ENCODE results near the gene CCDC181.
"Not testable (repeated sequence)": the region's sequence is repeated elsewhere in the genome, so short reads cannot be mapped to it uniquely, and the experiment has no call there.

Gene CCDC181

GRCh38 chr1:169427081-169427641 is at the start of gene CCDC181:
CCDC181 (minus strand) TSS chr1:169427474; CDS start chr1:169424927, 2,547 bp downstream.
- DNase-seq (ENCODE audit: low spot score): peak; percentile 66

GRCh38 chr1:169475806-169476387 is 48.6 kb upstream of the CCDC181 start:
- no peak for DNase-seq (ENCODE audit: low spot score)

- no peak for DNase-seq (ENCODE audit: low spot score)
These were observed 47.2 kb upstream of the CCDC181 start for GRCh38 chr1:169474302-169474995.

GRCh38 chr1:169473347-169473746 is 46.1 kb upstream of the CCDC181 start:
- DNase-seq (ENCODE audit: low spot score): no peak

- DNase-seq (ENCODE audit: low spot score): no peak
These were observed 45.5 kb upstream of the CCDC181 start for GRCh38 chr1:169472738-169473137.

GRCh38 chr1:169468982-169469381 is 41.7 kb upstream of the CCDC181 start:
- no peak for DNase-seq (ENCODE audit: low spot score)

- no peak for DNase-seq (ENCODE audit: low spot score)
These were observed 39.3 kb upstream of the CCDC181 start for GRCh38 chr1:169466259-169467230.

- DNase-seq (ENCODE audit: low spot score): no peak
These were observed 38.0 kb upstream of the CCDC181 start for GRCh38 chr1:169465281-169465680.

GRCh38 chr1:169462385-169462784 is 35.1 kb upstream of the CCDC181 start:
- no peak for DNase-seq (ENCODE audit: low spot score)

- DNase-seq (ENCODE audit: low spot score): no peak
These were observed 34.2 kb upstream of the CCDC181 start for GRCh38 chr1:169461390-169462000.

GRCh38 chr1:169460191-169460833 is 33.0 kb upstream of the CCDC181 start:
- DNase-seq (ENCODE audit: low spot score): no peak

- no peak for DNase-seq (ENCODE audit: low spot score)
These were observed 30.2 kb upstream of the CCDC181 start for GRCh38 chr1:169457443-169457842.

- no peak for DNase-seq (ENCODE audit: low spot score)
These were observed 28.8 kb upstream of the CCDC181 start for GRCh38 chr1:169456029-169456428.

- DNase-seq (ENCODE audit: low spot score): no peak
These were observed 25.6 kb upstream of the CCDC181 start for GRCh38 chr1:169452921-169453320.

- DNase-seq (ENCODE audit: low spot score): no peak
These were observed 24.0 kb upstream of the CCDC181 start for GRCh38 chr1:169451218-169451824.

GRCh38 chr1:169443923-169444322 is 16.6 kb upstream of the CCDC181 start:
- no peak for DNase-seq (ENCODE audit: low spot score)

- DNase-seq (ENCODE audit: low spot score): no peak
These were observed 1.0 kb downstream of the CCDC181 start for GRCh38 chr1:169426174-169426705.

GRCh38 chr1:169421309-169421708 is 6.0 kb downstream of the CCDC181 start:
- no peak for DNase-seq (ENCODE audit: low spot score)

GRCh38 chr1:169414952-169415351 is 12.3 kb downstream of the CCDC181 start:
- no peak for DNase-seq (ENCODE audit: low spot score)

GRCh38 chr1:169408340-169408739 is 18.9 kb downstream of the CCDC181 start:
- DNase-seq (ENCODE audit: low spot score): not testable (repeated sequence)

GRCh38 chr1:169402578-169402977 is 24.7 kb downstream of the CCDC181 start:
- not testable (repeated sequence) for DNase-seq (ENCODE audit: low spot score)

All from HuH-7 (cell line).